HEK293T (cell line): ENCODE results near the gene SBNO2.
A peak's percentile ranks its signal among the peaks of the same experiment; 100 is the strongest.

Source experiments
- CTCF ChIA-PET: fragments of 350-600 bp; formaldehyde crosslinking; extraction: SDS; loops from one replicate; lab custom pipeline; 2021; ENCODE audit warnings: antibody characterized with exemption, inconsistent platforms; lab: Yijun Ruan, JAX
- POLR2A ChIA-PET: fragments of 350-600 bp; formaldehyde crosslinking; extraction: SDS; loops from one replicate; lab custom pipeline; 2020; ENCODE audit warnings: antibody characterized with exemption, inconsistent platforms; lab: Yijun Ruan, JAX
- DNase-seq: peaks from one replicate; pipeline ENCODE4 v3.0.0; 2012; ENCODE audit warnings: mixed read lengths; ENCODE audit errors: extremely low spot score
- ARNT ChIP-seq: fragments of 450-650 bp; IDR thresholded peaks from 2 replicates; pipeline ENCODE4 v1.6.1; 2017; ENCODE audit warnings: mild to moderate bottlenecking
- BHLHE40 ChIP-seq: fragments of 450-650 bp; IDR thresholded peaks from 2 replicates; pipeline ENCODE4 v1.6.1; 2016; ENCODE audit warnings: mild to moderate bottlenecking, moderate library complexity, borderline replicate concordance
- CTBP1 ChIP-seq: fragments of 450-650 bp; IDR thresholded peaks from 2 replicates; pipeline ENCODE4 v1.6.1; 2016; ENCODE audit warnings: borderline replicate concordance
- ELF4 ChIP-seq: fragments of 450-650 bp; IDR thresholded peaks from 2 replicates; pipeline ENCODE4 v1.6.1; 2017; ENCODE audit warnings: antibody characterized with exemption
- FOXA1 ChIP-seq: fragments of 450-650 bp; IDR thresholded peaks from 2 replicates; pipeline ENCODE4 v1.6.1; 2016; ENCODE audit warnings: mild to moderate bottlenecking
- FOXK2 ChIP-seq: fragments of 450-650 bp; IDR thresholded peaks from 2 replicates; pipeline ENCODE4 v1.6.1; 2016; ENCODE audit warnings: mild to moderate bottlenecking
- FOXM1 ChIP-seq: fragments of 450-650 bp; IDR thresholded peaks from 2 replicates; pipeline ENCODE4 v1.6.1; 2017; ENCODE audit warnings: mild to moderate bottlenecking, borderline replicate concordance
- HDGF ChIP-seq: fragments of 450-650 bp; IDR thresholded peaks from 2 replicates; pipeline ENCODE4 v1.6.1; 2017; ENCODE audit warnings: antibody characterized with exemption, borderline replicate concordance
- L3MBTL2 ChIP-seq: fragments of 450-650 bp; conservative IDR thresholded peaks from 2 replicates; pipeline ENCODE4 v1.6.1; 2016; ENCODE audit warnings: mild to moderate bottlenecking
- LEF1 ChIP-seq: fragments of 450-650 bp; IDR thresholded peaks from 2 replicates; pipeline ENCODE4 v1.6.1; 2017; ENCODE audit warnings: mild to moderate bottlenecking, borderline replicate concordance
- NFRKB ChIP-seq: fragments of 450-650 bp; IDR thresholded peaks from 2 replicates; pipeline ENCODE4 v1.6.1; 2016; ENCODE audit warnings: mild to moderate bottlenecking, moderate library complexity
- PKNOX1 ChIP-seq: fragments of 450-650 bp; IDR thresholded peaks from 2 replicates; pipeline ENCODE4 v1.6.1; 2016
- SP1 ChIP-seq: fragments of 450-650 bp; IDR thresholded peaks from 2 replicates; pipeline ENCODE4 v1.6.1; 2017
- SUZ12 ChIP-seq: fragments of 450-650 bp; IDR thresholded peaks from 2 replicates; pipeline ENCODE4 v1.6.1; 2016; ENCODE audit warnings: mild to moderate bottlenecking
- TARDBP ChIP-seq: fragments of 450-650 bp; IDR thresholded peaks from 2 replicates; pipeline ENCODE4 v1.6.1; 2016
- ZNF384 ChIP-seq: fragments of 450-650 bp; IDR thresholded peaks from 2 replicates; pipeline ENCODE4 v1.6.1; 2016

The SBNO2 gene

GRCh38 chr19:1173845-1174809 is at the start of gene SBNO2:
TSS of gene SBNO2 (minus strand) at chr19:1174268. CDS start at chr19:1154276, 19,992 bp downstream.
- ChIA-PET POLR2A (no interaction called here), CTCF (interaction anchor here (1.1 kb wide), 1 partner anchor 61 kb away, joined by 3 read pairs; no protein-coding TSS in a partner anchor)
- TF ChIP-seq ELF4 (peak; percentile 95), L3MBTL2 (peak; percentile 73), SP1 (no peak), HDGF (no peak)
- DNase-seq: peak; percentile 99

- ChIA-PET POLR2A (interaction anchor here (0.7 to 2.0 kb wide), 3 partner anchors 15 to 46 kb away, joined by 4 to 8 read pairs (median 4); partner anchors contain the start of genes ATP5F1D and CBARP), CTCF (no interaction called here)
- peak; percentile 65 for DNase-seq
- no peak; the same call in 1 of the 2 replicates for TF ChIP-seq HDGF
- TF ChIP-seq NFRKB: no peak
- TF ChIP-seq FOXM1: no peak
- TF ChIP-seq FOXK2: no peak
- TF ChIP-seq L3MBTL2: no peak
- no peak for TF ChIP-seq SP1
- no peak for TF ChIP-seq ZNF384
- TF ChIP-seq CTBP1: no peak
- TF ChIP-seq FOXA1: no peak
- TF ChIP-seq BHLHE40: no peak
- TF ChIP-seq ELF4: no peak
- TF ChIP-seq ARNT: no peak
- no peak for TF ChIP-seq TARDBP
Observed at GRCh38 chr19:1223018-1223855, 49.2 kb upstream of the SBNO2 start.

- DNase-seq: no peak
- CTCF ChIA-PET: no interaction called here
- POLR2A ChIA-PET: interaction anchor here (1.9 to 2.6 kb wide), 3 partner anchors 16 to 47 kb away, joined by 4 to 20 read pairs (median 8); partner anchors contain the start of genes ATP5F1D, CBARP and CIRBP
- TF ChIP-seq FOXA1: no peak
- no peak for TF ChIP-seq FOXM1
- TF ChIP-seq BHLHE40: no peak
- TF ChIP-seq SP1: no peak
- TF ChIP-seq ZNF384: no peak
- no peak for TF ChIP-seq ARNT
- no peak for TF ChIP-seq FOXK2
- no peak for TF ChIP-seq PKNOX1
- TF ChIP-seq HDGF: no peak
- no peak for TF ChIP-seq L3MBTL2
- no peak for TF ChIP-seq TARDBP
- no peak for TF ChIP-seq CTBP1
- TF ChIP-seq LEF1: no peak
- TF ChIP-seq ELF4: no peak
- TF ChIP-seq SUZ12: no peak
- TF ChIP-seq NFRKB: no peak
Observed at GRCh38 chr19:1222394-1222793, 48.3 kb upstream of the SBNO2 start.

GRCh38 chr19:1221904-1222255 is 47.8 kb upstream of the SBNO2 start:
- no peak for DNase-seq
- POLR2A ChIA-PET: interaction anchor here (1.9 to 2.6 kb wide), 3 partner anchors 17 to 47 kb away, joined by 4 to 20 read pairs (median 8); partner anchors contain the start of genes ATP5F1D, CBARP and CIRBP
- CTCF ChIA-PET: no interaction called here
- TF ChIP-seq HDGF (no peak), TARDBP (no peak), FOXA1 (no peak), ELF4 (no peak), CTBP1 (no peak), L3MBTL2 (no peak), LEF1 (no peak), SP1 (no peak), PKNOX1 (no peak), BHLHE40 (no peak), FOXK2 (no peak), ARNT (no peak), SUZ12 (no peak)

- TF ChIP-seq NFRKB (no peak), L3MBTL2 (no peak), ELF4 (no peak), ARNT (no peak), SUZ12 (no peak), LEF1 (no peak), CTBP1 (no peak), FOXK2 (no peak), SP1 (no peak), ZNF384 (no peak), HDGF (no peak), TARDBP (no peak), FOXA1 (no peak), FOXM1 (no peak)
- CTCF ChIA-PET: interaction anchor here (0.9 to 1.4 kb wide), 3 partner anchors 9 to 19 kb away, joined by 3 to 5 read pairs (median 3); no protein-coding TSS in a partner anchor
- DNase-seq: no peak
- POLR2A ChIA-PET: interaction anchor here (1.9 to 2.6 kb wide), 3 partner anchors 17 to 48 kb away, joined by 4 to 20 read pairs (median 8); partner anchors contain the start of genes ATP5F1D, CBARP and CIRBP
Observed at GRCh38 chr19:1220976-1221903, 47.2 kb upstream of the SBNO2 start.
